Uterus (tissue), 4 donors: ENCODE measurements around the gene AGBL4. TPM values are rescaled to one million over a fixed set of nuclear protein-coding genes. Genes with fewer than 3 reads are reported as not detected.

Experiments used
- DNase-seq, 2 donors: peaks; one replicate each; pipeline ENCODE4 v3.0.0-alpha.2; 2019 to 2020
- H3K27ac ChIP-seq, 2 donors: fragments of 200-600 bp; sonication (generic); 1 replicate in 1 of 2; 2 replicates in 1 of 2; pipeline ENCODE4 v1.5.1; 2016 to 2018
- H3K27me3 ChIP-seq, 2 donors: fragments of 200-600 bp; sonication (generic); one replicate each; pipeline ENCODE4 v1.5.1; 2018 to 2019; ENCODE audit warnings: control low read depth in 1 of 2
- H3K36me3 ChIP-seq, 2 donors: fragments of 200-600 bp; sonication (generic); one replicate each; pipeline ENCODE4 v1.5.1; 2019; ENCODE audit warnings: control low read depth in 1 of 2
- H3K4me1 ChIP-seq, 2 donors: fragments of 200-600 bp; sonication (generic); one replicate each; pipeline ENCODE4 v1.5.1; 2018 to 2019; ENCODE audit warnings: control low read depth in 1 of 2
- H3K4me3 ChIP-seq, 2 donors: fragments of 200-600 bp; sonication (generic); 1 replicate in 1 of 2; 2 replicates in 1 of 2; pipeline ENCODE4 v1.5.1; 2018 to 2019; ENCODE audit warnings: mild to moderate bottlenecking in 1 of 2
- H3K9me3 ChIP-seq, 2 donors: fragments of 200-600 bp; sonication (generic); one replicate each; pipeline ENCODE4 v1.5.1; 2019; ENCODE audit warnings: control low read depth in 1 of 2
- POLR2A ChIP-seq, 2 donors: fragments of 450-650 bp; IDR thresholded peaks; one replicate each; pipeline ENCODE4 v1.6.1; 2016; ENCODE audit warnings: antibody characterized with exemption in 2 of 2, mild to moderate bottlenecking in 1 of 2, moderate library complexity in 1 of 2
- intact Hi-C: fragments of 100-400 bp; cut with DNase I; formaldehyde crosslinking; loops from one replicate; pipeline ENCODE4 v1.15.1; 2023; ENCODE audit warnings: low total_unique reads
- total RNA-seq, 4 donors: library from RNA; depleted of rRNA in 3 of 4; stranded (reverse); fragments of >200 nt in 3 of 4; gene quantifications; one replicate each; pipeline versions ENCODE4 v1.1.0 to v1.2.4, GENCODE V29; 2014 to 2023
- TF ChIP-seq, protein P1 (sequence below), 4 experiments: fragments of 200-600 bp in 2 of 4; fragments of 450-650 bp in 2 of 4; sonication (generic) in 2 of 4; IDR thresholded peaks; one replicate each; pipeline ENCODE4 v1.5.1; 2016 to 2019; ENCODE audit warnings: antibody characterized with exemption in 4 of 4, mild to moderate bottlenecking in 2 of 4, moderate library complexity in 1 of 4
- donor health status: DM: yes; HTN: yes; CAD: no.

AGBL4 gene
- total RNA-seq, 4 donors from 2014 or later, result 0.85 to 1.9 TPM; not detected in 2

DNA sequence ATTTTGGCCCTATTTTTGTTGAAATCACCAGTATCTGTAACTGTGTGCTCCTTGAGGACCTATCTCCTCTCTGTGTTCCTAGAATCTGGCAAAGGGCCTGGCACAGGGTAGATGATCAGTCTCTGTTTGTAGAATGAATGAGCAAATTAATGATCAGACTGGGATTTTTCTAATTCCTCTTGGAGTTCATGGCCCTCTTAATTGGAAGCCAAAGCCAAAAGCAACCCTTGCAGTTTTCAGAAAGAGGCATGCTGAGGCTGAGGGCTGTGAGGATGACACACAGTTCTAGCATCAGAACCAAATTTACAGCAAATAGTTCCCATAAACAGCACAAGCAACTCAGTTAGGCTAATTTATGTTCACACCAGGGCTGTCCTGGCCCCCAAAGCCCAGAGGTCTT is 1136.0 kb downstream of the AGBL4 start:
- TF ChIP-seq POLR2A (IDR thresholded peaks at IDR 0.05), result no peak
- TF ChIP-seq, protein P1, sequence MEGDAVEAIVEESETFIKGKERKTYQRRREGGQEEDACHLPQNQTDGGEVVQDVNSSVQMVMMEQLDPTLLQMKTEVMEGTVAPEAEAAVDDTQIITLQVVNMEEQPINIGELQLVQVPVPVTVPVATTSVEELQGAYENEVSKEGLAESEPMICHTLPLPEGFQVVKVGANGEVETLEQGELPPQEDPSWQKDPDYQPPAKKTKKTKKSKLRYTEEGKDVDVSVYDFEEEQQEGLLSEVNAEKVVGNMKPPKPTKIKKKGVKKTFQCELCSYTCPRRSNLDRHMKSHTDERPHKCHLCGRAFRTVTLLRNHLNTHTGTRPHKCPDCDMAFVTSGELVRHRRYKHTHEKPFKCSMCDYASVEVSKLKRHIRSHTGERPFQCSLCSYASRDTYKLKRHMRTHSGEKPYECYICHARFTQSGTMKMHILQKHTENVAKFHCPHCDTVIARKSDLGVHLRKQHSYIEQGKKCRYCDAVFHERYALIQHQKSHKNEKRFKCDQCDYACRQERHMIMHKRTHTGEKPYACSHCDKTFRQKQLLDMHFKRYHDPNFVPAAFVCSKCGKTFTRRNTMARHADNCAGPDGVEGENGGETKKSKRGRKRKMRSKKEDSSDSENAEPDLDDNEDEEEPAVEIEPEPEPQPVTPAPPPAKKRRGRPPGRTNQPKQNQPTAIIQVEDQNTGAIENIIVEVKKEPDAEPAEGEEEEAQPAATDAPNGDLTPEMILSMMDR (IDR thresholded peaks at IDR 0.05), result no peak

DNA sequence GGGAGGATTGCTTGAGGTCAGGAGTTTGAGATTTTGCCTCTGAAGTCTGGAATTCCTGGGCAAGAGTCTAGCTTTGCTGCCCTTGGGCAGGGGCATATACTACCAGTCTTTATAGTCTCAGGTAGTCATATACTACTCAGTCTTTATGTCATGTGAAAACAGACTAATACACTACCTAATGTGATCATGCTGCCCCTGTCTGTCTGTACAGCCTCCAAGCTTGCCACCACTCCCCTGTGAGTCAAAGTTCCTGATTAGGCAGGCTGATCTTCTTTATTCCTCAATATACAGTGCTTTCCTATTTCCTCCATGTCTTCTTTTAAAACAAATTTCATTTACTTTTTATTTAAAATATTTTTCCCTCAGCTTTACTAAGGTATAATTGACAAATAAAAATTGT is 1141.7 kb downstream of the AGBL4 start:
- Histone ChIP-seq H3K4me1 (no peaks in the 10 kb centered on the region), H3K4me3 (no peak overlapping the region), H3K36me3 (no peaks in the 10 kb centered on the region), H3K27me3 (no peaks in the 10 kb centered on the region), H3K9me3 (no peaks in the 10 kb centered on the region), H3K27ac (no peak overlapping the region)
- TF ChIP-seq POLR2A (IDR thresholded peaks at IDR 0.05), result no peak
- TF ChIP-seq, protein P1 (IDR thresholded peaks at IDR 0.05), result no peak
- intact Hi-C loops, result no loop called here
- DNase-seq, result no peak

More for the DNA sequence above, 1136.0 kb downstream of the AGBL4 start:
- no peaks in the 10 kb centered on the region for H3K4me1 ChIP-seq
- no peak for DNase-seq
- H3K27me3 ChIP-seq, result no peaks in the 10 kb centered on the region
- H3K27ac ChIP-seq, result no peak overlapping the region
- H3K36me3 ChIP-seq, result no peaks in the 10 kb centered on the region
- H3K9me3 ChIP-seq, result no peaks in the 10 kb centered on the region
- H3K4me3 ChIP-seq, result no peak overlapping the region
- intact Hi-C loops, result no loop called here

- intact Hi-C loops, result no loop called here
- H3K9me3 ChIP-seq, result no peaks in the 10 kb centered on the region
- H3K27me3 ChIP-seq, result no peaks in the 10 kb centered on the region
- no peaks in the 10 kb centered on the region for H3K36me3 ChIP-seq
- DNase-seq, result no peak
- H3K27ac ChIP-seq, result no peak overlapping the region
- H3K4me3 ChIP-seq, result no peak overlapping the region
- TF ChIP-seq POLR2A (IDR thresholded peaks at IDR 0.05), result no peak
- TF ChIP-seq, protein P1 (IDR thresholded peaks at IDR 0.05), result no peak
- no peaks in the 10 kb centered on the region for H3K4me1 ChIP-seq
Observed at GRCh38 chr1:48878191-48878940, 1145.4 kb downstream of the AGBL4 start.

- H3K27me3 ChIP-seq, result no peaks in the 10 kb centered on the region
- H3K9me3 ChIP-seq, result no peaks in the 10 kb centered on the region
- no peak overlapping the region for H3K4me3 ChIP-seq
- H3K4me1 ChIP-seq, result no peaks in the 10 kb centered on the region
- H3K36me3 ChIP-seq, result no peaks in the 10 kb centered on the region
- TF ChIP-seq, protein P1 (IDR thresholded peaks at IDR 0.05), result no peak
- TF ChIP-seq POLR2A (IDR thresholded peaks at IDR 0.05), result no peak
- no peak overlapping the region for H3K27ac ChIP-seq
- no peak for DNase-seq
- intact Hi-C loops, result no loop called here
Observed at GRCh38 chr1:48876330-48876785, 1147.4 kb downstream of the AGBL4 start.

DNA sequence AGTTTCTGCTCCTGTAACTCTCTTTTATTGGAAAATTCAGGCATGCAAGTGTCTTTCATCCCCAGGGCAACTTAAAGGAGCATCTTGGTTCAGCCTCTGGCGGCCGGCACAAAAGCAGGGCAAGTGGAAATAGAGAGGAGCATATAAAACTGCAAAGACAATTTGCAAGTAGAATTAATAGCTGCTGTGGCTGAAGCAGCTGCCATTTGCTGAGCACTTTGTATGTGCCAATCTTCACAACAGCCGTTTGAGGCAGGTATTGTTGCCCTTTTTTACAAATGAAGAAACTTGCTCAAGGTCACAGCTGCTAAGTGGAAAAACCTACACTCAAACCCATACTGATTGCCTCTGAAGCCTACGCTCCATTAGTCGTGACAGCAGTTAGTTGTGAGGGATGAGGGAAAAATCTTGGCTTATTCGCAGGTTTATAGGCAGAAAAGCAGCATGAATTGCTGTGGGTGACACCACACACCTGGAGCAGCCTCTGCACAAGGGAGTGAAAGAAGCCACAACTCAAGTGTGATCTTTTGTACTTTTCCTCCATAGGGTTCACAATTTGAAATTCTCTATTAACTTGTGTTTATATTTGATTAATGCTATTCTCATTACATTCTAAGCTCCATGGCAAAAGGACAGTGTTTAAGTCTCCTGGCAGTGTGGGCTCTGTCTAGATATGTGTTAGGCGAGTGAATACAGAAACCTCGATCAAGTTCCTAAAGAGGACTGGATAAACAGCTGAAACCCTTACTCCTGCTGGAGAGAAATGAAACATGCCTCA is 1148.0 kb downstream of the AGBL4 start:
- no peak for TF ChIP-seq POLR2A (IDR thresholded peaks at IDR 0.05)
- TF ChIP-seq, protein P1 (IDR thresholded peaks at IDR 0.05), result no peak
- H3K36me3 ChIP-seq, result no peaks in the 10 kb centered on the region
- no peaks in the 10 kb centered on the region for H3K27me3 ChIP-seq
- intact Hi-C loops, result no loop called here
- DNase-seq, result no peak
- no peak overlapping the region for H3K4me3 ChIP-seq
- H3K4me1 ChIP-seq, result no peaks in the 10 kb centered on the region
- no peaks in the 10 kb centered on the region for H3K9me3 ChIP-seq
- no peak overlapping the region for H3K27ac ChIP-seq
